Epithelial cell of esophagus (primary cell): ENCODE data around the gene GPER1.

Experiments used
- DNase-seq: peaks from one replicate; pipeline ENCODE4 v3.0.0; 2010; ENCODE audit warnings: low read depth
- H3K4me3 ChIP-seq: 2 replicates; pipeline ENCODE4 v1.5.1; 2011; ENCODE audit warnings: mild to moderate bottlenecking, low read length, control low read depth
- CTCF ChIP-seq: IDR thresholded peaks from 2 replicates; pipeline ENCODE4 v1.5.1; 2011; ENCODE audit warnings: low read depth, mild to moderate bottlenecking, low read length, control low read depth, inconsistent platforms; ENCODE audit not compliant: insufficient read depth; ENCODE audit errors: missing control alignments

Gene GPER1

GRCh38 chr7:1044189-1045068 is 43.5 kb upstream of the GPER1 start, which contains the start of gene GPR146:
TSS of gene GPR146 (plus strand) at chr7:1044546. CDS start at chr7:1057516, 12,970 bp downstream.
- peak within 1 kb of the TSS; percentile 50 for H3K4me3 ChIP-seq
- peak; percentile 96 for DNase-seq
- TF ChIP-seq CTCF, result peak; percentile 62

- no peak for TF ChIP-seq CTCF
- no peak for DNase-seq
- H3K4me3 ChIP-seq, result no peak overlapping the region
Measured at GRCh38 chr7:1045069-1046063, 42.5 kb upstream of the GPER1 start.

- no peak overlapping the region for H3K4me3 ChIP-seq
- no peak for DNase-seq
- TF ChIP-seq CTCF, result no peak
Measured at GRCh38 chr7:1046722-1047679, 40.9 kb upstream of the GPER1 start.

GRCh38 chr7:1049006-1049741 is 38.7 kb upstream of the GPER1 start:
- DNase-seq, result no peak
- TF ChIP-seq CTCF, result no peak
- no peak overlapping the region for H3K4me3 ChIP-seq

- TF ChIP-seq CTCF, result no peak
- no peak overlapping the region for H3K4me3 ChIP-seq
- no peak for DNase-seq
Measured at GRCh38 chr7:1049801-1050200, 38.1 kb upstream of the GPER1 start.
